Esophagus muscularis mucosa (tissue), 3 donors: ENCODE data around the gene SRSF6.
"Not testable (repeated sequence)": the region's sequence is repeated elsewhere in the genome, so short reads cannot be mapped to it uniquely, and the experiment has no call there.

Experiments used
- CTCF ChIP-seq, 3 experiments: fragments of 200-600 bp in 2 of 3; fragments of 450-650 bp in 1 of 3; sonication (generic) in 2 of 3; IDR thresholded peaks; one replicate each; pipeline ENCODE4 v1.5.1; 2017 to 2019; ENCODE audit warnings: antibody characterized with exemption in 3 of 3, mild to moderate bottlenecking in 2 of 3, moderate library complexity in 1 of 3
- POLR2A ChIP-seq: fragments of 450-650 bp; IDR thresholded peaks from one replicate; pipeline ENCODE4 v1.6.1; 2017; ENCODE audit warnings: antibody characterized with exemption, moderate library complexity, mild to moderate bottlenecking, low read depth

- TF ChIP-seq POLR2A; CTCF (IDR thresholded peaks at IDR 0.05): not testable (repeated sequence)
Observed at GRCh38 chr20:43448431-43448747, 9.3 kb upstream of the SRSF6 start.
